IMR-90 (cell line): ENCODE measurements around the gene PRRG2. TPM values are rescaled to one million over a fixed set of nuclear protein-coding genes. Genes with fewer than 3 reads are reported as not detected.

Experiments used
- ATAC-seq: fragments of 200-7000 bp; cut with Tn5 transposase; 2 replicates; pipeline ENCODE4 v1.9.1; 2020; ENCODE audit warnings: low read depth, mild to moderate bottlenecking, moderate library complexity
- BruUV-seq: library from RNA; stranded (reverse); fragments of 400-500 nt; replicated peaks from 2 replicates; lab custom pipeline; 2021; lab: Mats Ljungman, UMichigan
- CTCF ChIA-PET: fragments of 300-600 bp; formaldehyde crosslinking; extraction: SDS; loops from one replicate; lab custom pipeline; 2021; ENCODE audit warnings: antibody characterized with exemption; lab: Yijun Ruan, JAX
- POLR2A ChIA-PET: fragments of 300-600 bp; sonication (Branson Sonifier 250); formaldehyde crosslinking; loops from one replicate; lab custom pipeline; 2022; ENCODE audit warnings: antibody characterized with exemption; ENCODE audit not compliant: unreplicated experiment; lab: Charles Lee
- DNase-seq: peaks from one replicate; pipeline ENCODE4 v3.0.0; 2013
- H2AFZ ChIP-seq: replicated peaks from 2 replicates; pipeline ENCODE3; 2013; ENCODE audit warnings: low read length, mild to moderate bottlenecking; ENCODE audit not compliant: poor library complexity
- H2AK5ac ChIP-seq: 2 replicates; pipeline ENCODE4 v1.6.1; 2013; ENCODE audit warnings: low read depth, low read length, inconsistent platforms
- H2AK9ac ChIP-seq: replicated peaks from 2 replicates; pipeline ENCODE3; 2013; ENCODE audit warnings: mild to moderate bottlenecking, low read depth, low read length, moderate library complexity; ENCODE audit not compliant: poor library complexity
- H2BK120ac ChIP-seq: 2 replicates; pipeline ENCODE4 v1.6.1; 2013; ENCODE audit warnings: low read depth, low read length, inconsistent platforms
- H2BK15ac ChIP-seq: 3 replicates; pipeline ENCODE4 v1.6.1; 2013; ENCODE audit warnings: low read depth, low read length, inconsistent platforms
- H2BK20ac ChIP-seq: 2 replicates; pipeline ENCODE4 v1.6.1; 2013; ENCODE audit warnings: low read depth, mild to moderate bottlenecking, inconsistent platforms, low read length, moderate library complexity
- H2BK5ac ChIP-seq: 2 replicates; pipeline ENCODE4 v1.6.1; 2013; ENCODE audit warnings: mild to moderate bottlenecking, low read depth, low read length, inconsistent platforms; ENCODE audit not compliant: poor library complexity, severe bottlenecking
- H3K14ac ChIP-seq: replicated peaks from 2 replicates; pipeline ENCODE4 v1.6.1; 2013; ENCODE audit warnings: low read depth, low read length, inconsistent platforms
- H3K18ac ChIP-seq: 2 replicates; pipeline ENCODE4 v1.6.1; 2013; ENCODE audit warnings: low read depth, low read length, control low read depth
- H3K23ac ChIP-seq: 2 replicates; pipeline ENCODE4 v1.6.1; 2013; ENCODE audit warnings: low read depth, low read length, inconsistent platforms
- H3K27ac ChIP-seq: 2 replicates; pipeline ENCODE4 v1.5.1; 2013; ENCODE audit warnings: mild to moderate bottlenecking, control low read depth, low read length; ENCODE audit not compliant: insufficient read depth
- H3K27me3 ChIP-seq: 2 replicates; pipeline ENCODE4 v1.6.1; 2013; ENCODE audit warnings: low read length; ENCODE audit not compliant: control insufficient read depth, insufficient read depth
- H3K36me3 ChIP-seq: 2 replicates; pipeline ENCODE4 v1.6.1; 2013; ENCODE audit warnings: low read length, mixed read lengths; ENCODE audit not compliant: control insufficient read depth, insufficient read depth
- H3K4ac ChIP-seq: 2 replicates; pipeline ENCODE4 v1.6.1; 2013; ENCODE audit warnings: low read depth, low read length, inconsistent platforms
- H3K4me1 ChIP-seq: 2 replicates; pipeline ENCODE4 v1.6.1; 2013; ENCODE audit warnings: low read length, mixed read lengths; ENCODE audit not compliant: control insufficient read depth, insufficient read depth
- H3K4me2 ChIP-seq: 2 replicates; pipeline ENCODE4 v1.6.1; 2013; ENCODE audit warnings: low read depth, mild to moderate bottlenecking, control low read depth, low read length, moderate library complexity
- H3K4me3 ChIP-seq: 2 replicates; pipeline ENCODE4 v1.5.1; 2013; ENCODE audit warnings: low read depth, mild to moderate bottlenecking, control low read depth, low read length, moderate library complexity; ENCODE audit not compliant: insufficient read depth
- H3K56ac ChIP-seq: 2 replicates; pipeline ENCODE4 v1.6.1; 2013; ENCODE audit warnings: low read length, inconsistent platforms; ENCODE audit not compliant: insufficient read depth; ENCODE audit errors: extremely low read depth
- H3K79me1 ChIP-seq, 2 experiments: 2 replicates each; pipeline ENCODE4 v1.6.1; 2013; ENCODE audit warnings: low read length in 2 of 2, inconsistent platforms in 1 of 2, low read depth in 1 of 2
- H3K9ac ChIP-seq: 2 replicates; pipeline ENCODE4 v1.6.1; 2013; ENCODE audit warnings: low read depth, low read length, control low read depth
- H3K9me1 ChIP-seq: 2 replicates; pipeline ENCODE4 v1.6.1; 2013; ENCODE audit warnings: low read length, inconsistent platforms; ENCODE audit not compliant: insufficient read depth
- H3K9me3 ChIP-seq: 2 replicates; pipeline ENCODE4 v1.6.1; 2013; ENCODE audit warnings: low read length; ENCODE audit not compliant: control insufficient read depth, insufficient read depth
- H4K20me1 ChIP-seq: 2 replicates; pipeline ENCODE4 v1.6.1; 2013; ENCODE audit warnings: low read length, inconsistent platforms; ENCODE audit not compliant: insufficient read depth
- H4K5ac ChIP-seq: 2 replicates; pipeline ENCODE4 v1.6.1; 2013; ENCODE audit warnings: mild to moderate bottlenecking, low read depth, low read length, control low read depth
- H4K8ac ChIP-seq, 2 experiments: 2 replicates each; pipeline ENCODE4 v1.6.1; 2013; ENCODE audit warnings: low read depth in 2 of 2, low read length in 2 of 2, control low read depth in 1 of 2, inconsistent platforms in 1 of 2
- H4K91ac ChIP-seq: 2 replicates; pipeline ENCODE4 v1.6.1; 2013; ENCODE audit warnings: low read depth, low read length, inconsistent platforms; ENCODE audit not compliant: insufficient read depth
- CEBPB ChIP-seq: IDR thresholded peaks from 2 replicates; pipeline ENCODE4 v1.6.1; 2012; ENCODE audit warnings: low read depth, low read length, improper control_type of control experiment
- CHD1 ChIP-seq: IDR thresholded peaks from 2 replicates; pipeline ENCODE4 v1.6.1; 2012; ENCODE audit warnings: low read depth, low read length, improper control_type of control experiment
- MAFK ChIP-seq: IDR thresholded peaks from 2 replicates; pipeline ENCODE4 v1.6.1; 2012; ENCODE audit warnings: low read depth, low read length, improper control_type of control experiment
- MAZ ChIP-seq: IDR thresholded peaks from 2 replicates; pipeline ENCODE4 v1.6.1; 2012; ENCODE audit warnings: low read depth, mild to moderate bottlenecking, low read length, improper control_type of control experiment, moderate library complexity, borderline replicate concordance
- MXI1 ChIP-seq: IDR thresholded peaks from 2 replicates; pipeline ENCODE4 v1.6.1; 2012; ENCODE audit warnings: low read depth, mild to moderate bottlenecking, low read length, moderate library complexity, borderline replicate concordance
- NFE2L2 ChIP-seq: fragments of 150-350 bp; IDR thresholded peaks from 2 replicates; pipeline ENCODE4 v1.6.1; 2016; ENCODE audit warnings: low read depth, mild to moderate bottlenecking, low read length
- POLR2A ChIP-seq: IDR thresholded peaks from 2 replicates; pipeline ENCODE4 v1.6.1; 2012; ENCODE audit warnings: mild to moderate bottlenecking, low read depth, low read length
- SMC3 ChIP-seq: fragments of 150-350 bp; IDR thresholded peaks from 2 replicates; pipeline ENCODE4 v1.6.1; 2016; ENCODE audit warnings: low read depth, mild to moderate bottlenecking, antibody characterized with exemption, low read length, moderate library complexity
- WGBS, 2 experiments: methylation state at CpG; one replicate each; pipeline versions ENCODE4 v1.1.5 to v1.1.7; 2013; ENCODE audit warnings: missing lambda C conversion rate in 2 of 2; ENCODE audit not compliant: insufficient read length in 1 of 2; ENCODE audit errors: extremely low coverage in 2 of 2; 5-methylcytosine and 5-hydroxymethylcytosine counted together
- dilution Hi-C: fragments of 300-500 bp; cut with HindIII; formaldehyde crosslinking; loops from one replicate; pipeline ENCODE4 v1.14.3; 2018; ENCODE audit warnings: low sequenced_read_pairs; ENCODE audit not compliant: unreplicated experiment
- in situ Hi-C: fragments of 300-500 bp; cut with MboI; formaldehyde crosslinking; loops from 3 replicates; pipeline ENCODE4 v1.14.3; 2019; ENCODE audit warnings: low sequenced_read_pairs, inconsistent platforms, mixed read lengths
- intact Hi-C: fragments of 100-400 bp; cut with micrococcal nuclease; formaldehyde crosslinking; loops from 2 replicates; pipeline ENCODE4 v1.10.0; 2022
- polyA plus RNA-seq, 3 experiments: library from polyadenylated mRNA; depleted of rRNA; stranded (reverse); fragments of >200 nt; gene quantifications; 2 replicates each; pipeline ENCODE4 v1.2.3, GENCODE V29; 2012; ENCODE audit warnings: low replicate concordance in 1 of 3
- total RNA-seq: library from RNA; depleted of rRNA; stranded (reverse); fragments of >200 nt; gene quantifications from 2 replicates; pipeline ENCODE4 v1.2.3, GENCODE V29; 2012
- TF ChIP-seq, protein P1 (sequence below): conservative IDR thresholded peaks from 2 replicates; pipeline ENCODE4 v1.5.1; 2012; ENCODE audit warnings: mild to moderate bottlenecking, low read depth, low read length, improper control_type of control experiment

Gene PRRG2
- total and polyA plus RNA-seq, 2 of the 4 experiments (the other 2 are of a cell fraction) = 0.14 to 0.54 TPM

DNA sequence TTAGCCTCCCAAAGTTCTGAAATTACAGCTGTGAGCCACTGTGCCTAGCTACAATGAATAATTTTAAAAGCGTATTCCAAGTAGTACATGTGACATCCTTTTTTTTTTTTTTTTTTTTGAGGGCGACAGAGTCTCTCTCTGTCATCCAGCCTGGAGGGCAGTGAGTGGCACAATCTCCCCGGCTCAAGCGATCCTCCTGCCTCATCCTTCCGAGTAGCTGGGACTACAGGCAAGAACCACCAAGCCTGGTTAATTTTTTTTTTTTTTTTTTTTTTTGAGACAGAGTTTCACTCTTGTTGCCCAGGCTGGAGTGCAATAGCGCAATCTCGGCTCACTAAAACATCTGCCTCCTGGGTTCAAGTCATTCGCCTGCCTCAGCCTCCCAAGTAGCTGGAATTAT is 6.1 kb downstream of the PRRG2 start:
- no peak for ATAC-seq
- CTCF ChIA-PET = no interaction called here
- intact Hi-C loops = no loop called here

More for the DNA sequence above, 6.1 kb downstream of the PRRG2 start:
- no peak overlapping the region for H2BK5ac ChIP-seq
- no peak overlapping the region for H4K5ac ChIP-seq
- H2BK120ac ChIP-seq = no peak overlapping the region
- H3K27ac ChIP-seq = no peak overlapping the region
- no peak overlapping the region for H3K56ac ChIP-seq
- no peak overlapping the region for H4K8ac ChIP-seq
- no peaks in the 10 kb centered on the region for H3K27me3 ChIP-seq
- no peak overlapping the region for H2BK20ac ChIP-seq
- H3K14ac ChIP-seq = no peak overlapping the region
- dilution Hi-C loops = no loop called here
- H3K9ac ChIP-seq = no peak overlapping the region
- no peaks in the 10 kb centered on the region for H3K9me3 ChIP-seq
- TF ChIP-seq MXI1 (no peak), SMC3 (no peak), CEBPB (no peak), CHD1 (no peak), NFE2L2 (no peak), POLR2A (no peak), MAZ (no peak), MAFK (no peak)
- TF ChIP-seq, protein P1, sequence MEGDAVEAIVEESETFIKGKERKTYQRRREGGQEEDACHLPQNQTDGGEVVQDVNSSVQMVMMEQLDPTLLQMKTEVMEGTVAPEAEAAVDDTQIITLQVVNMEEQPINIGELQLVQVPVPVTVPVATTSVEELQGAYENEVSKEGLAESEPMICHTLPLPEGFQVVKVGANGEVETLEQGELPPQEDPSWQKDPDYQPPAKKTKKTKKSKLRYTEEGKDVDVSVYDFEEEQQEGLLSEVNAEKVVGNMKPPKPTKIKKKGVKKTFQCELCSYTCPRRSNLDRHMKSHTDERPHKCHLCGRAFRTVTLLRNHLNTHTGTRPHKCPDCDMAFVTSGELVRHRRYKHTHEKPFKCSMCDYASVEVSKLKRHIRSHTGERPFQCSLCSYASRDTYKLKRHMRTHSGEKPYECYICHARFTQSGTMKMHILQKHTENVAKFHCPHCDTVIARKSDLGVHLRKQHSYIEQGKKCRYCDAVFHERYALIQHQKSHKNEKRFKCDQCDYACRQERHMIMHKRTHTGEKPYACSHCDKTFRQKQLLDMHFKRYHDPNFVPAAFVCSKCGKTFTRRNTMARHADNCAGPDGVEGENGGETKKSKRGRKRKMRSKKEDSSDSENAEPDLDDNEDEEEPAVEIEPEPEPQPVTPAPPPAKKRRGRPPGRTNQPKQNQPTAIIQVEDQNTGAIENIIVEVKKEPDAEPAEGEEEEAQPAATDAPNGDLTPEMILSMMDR = no peak
- no peak overlapping the region for H2AK5ac ChIP-seq
- in situ Hi-C loops = no loop called here
- POLR2A ChIA-PET = no interaction called here
- no peaks in the 10 kb centered on the region; the same call in 1 of the 2 replicates for H3K4me1 ChIP-seq
- H3K4ac ChIP-seq = no peak overlapping the region
- no CpG with 5 or more reads among the region's 8 CpGs for WGBS, 2 experiments
- no peaks in the 10 kb centered on the region for H3K36me3 ChIP-seq
- peaks cover 2% of the 10 kb centered on the region for H4K20me1 ChIP-seq
- no TSS peak for BruUV-seq
- H2BK15ac ChIP-seq = no peak overlapping the region
- H3K4me3 ChIP-seq = no peak overlapping the region
- H3K79me1 ChIP-seq = peaks cover 0 to 6% of the 10 kb centered on the region in 2 experiments; a peak in 3 of 4 replicates
- no peak overlapping the region for H2AK9ac ChIP-seq
- H3K9me1 ChIP-seq = no peaks in the 10 kb centered on the region
- no peak overlapping the region for H3K4me2 ChIP-seq
- no peak overlapping the region for H4K91ac ChIP-seq
- no peak overlapping the region for H3K23ac ChIP-seq
- no peak for DNase-seq
- H2AFZ ChIP-seq = no peak overlapping the region
- no peak overlapping the region for H3K18ac ChIP-seq
